ENCODE measurements around the gene CDH11. TPM values are rescaled to one million over a fixed set of nuclear protein-coding genes. Genes with fewer than 3 reads are reported as not detected.

Gene CDH11
- total RNA-seq, 4 donors from 2014 or later: 51.8 to 661 (median 96.5) TPM

DNA sequence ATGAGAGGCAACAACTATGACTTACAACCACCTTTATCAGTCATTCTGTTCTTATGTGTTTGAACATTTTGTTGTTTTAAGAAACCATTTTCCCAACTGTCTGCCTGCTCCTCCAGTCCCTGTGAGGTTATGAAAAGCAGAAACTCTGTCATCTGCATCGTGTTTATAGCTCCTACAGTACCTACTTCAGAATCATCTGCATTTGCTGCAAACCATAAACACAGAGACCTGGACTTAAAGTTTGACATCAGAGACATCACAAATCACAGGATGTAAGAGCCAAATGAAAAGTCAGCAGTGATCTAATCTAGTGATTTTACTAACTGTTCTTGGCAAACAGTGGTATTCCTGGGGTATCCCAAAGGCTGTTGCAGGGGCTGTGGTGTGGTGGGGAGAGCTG, 55.2 kb downstream of the CDH11 start:
- H3K4me3 ChIP-seq: no peak overlapping the region
- H3K27me3 ChIP-seq: no peaks in the 10 kb centered on the region
- TF ChIP-seq, protein P1, sequence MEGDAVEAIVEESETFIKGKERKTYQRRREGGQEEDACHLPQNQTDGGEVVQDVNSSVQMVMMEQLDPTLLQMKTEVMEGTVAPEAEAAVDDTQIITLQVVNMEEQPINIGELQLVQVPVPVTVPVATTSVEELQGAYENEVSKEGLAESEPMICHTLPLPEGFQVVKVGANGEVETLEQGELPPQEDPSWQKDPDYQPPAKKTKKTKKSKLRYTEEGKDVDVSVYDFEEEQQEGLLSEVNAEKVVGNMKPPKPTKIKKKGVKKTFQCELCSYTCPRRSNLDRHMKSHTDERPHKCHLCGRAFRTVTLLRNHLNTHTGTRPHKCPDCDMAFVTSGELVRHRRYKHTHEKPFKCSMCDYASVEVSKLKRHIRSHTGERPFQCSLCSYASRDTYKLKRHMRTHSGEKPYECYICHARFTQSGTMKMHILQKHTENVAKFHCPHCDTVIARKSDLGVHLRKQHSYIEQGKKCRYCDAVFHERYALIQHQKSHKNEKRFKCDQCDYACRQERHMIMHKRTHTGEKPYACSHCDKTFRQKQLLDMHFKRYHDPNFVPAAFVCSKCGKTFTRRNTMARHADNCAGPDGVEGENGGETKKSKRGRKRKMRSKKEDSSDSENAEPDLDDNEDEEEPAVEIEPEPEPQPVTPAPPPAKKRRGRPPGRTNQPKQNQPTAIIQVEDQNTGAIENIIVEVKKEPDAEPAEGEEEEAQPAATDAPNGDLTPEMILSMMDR (IDR thresholded peaks at IDR 0.05): no peak
- TF ChIP-seq POLR2A (IDR thresholded peaks at IDR 0.05): no peak
- intact Hi-C loops (cut with DNase I; ENCODE audit: low total_unique reads): no loop called here
- H3K9me3 ChIP-seq: no peaks in the 10 kb centered on the region
- DNase-seq: no peak
- peaks cover 0 to 7% of the 10 kb centered on the region in 2 donors for H3K4me1 ChIP-seq
- H3K36me3 ChIP-seq: no peaks in the 10 kb centered on the region
- no peak overlapping the region for H3K27ac ChIP-seq

DNA sequence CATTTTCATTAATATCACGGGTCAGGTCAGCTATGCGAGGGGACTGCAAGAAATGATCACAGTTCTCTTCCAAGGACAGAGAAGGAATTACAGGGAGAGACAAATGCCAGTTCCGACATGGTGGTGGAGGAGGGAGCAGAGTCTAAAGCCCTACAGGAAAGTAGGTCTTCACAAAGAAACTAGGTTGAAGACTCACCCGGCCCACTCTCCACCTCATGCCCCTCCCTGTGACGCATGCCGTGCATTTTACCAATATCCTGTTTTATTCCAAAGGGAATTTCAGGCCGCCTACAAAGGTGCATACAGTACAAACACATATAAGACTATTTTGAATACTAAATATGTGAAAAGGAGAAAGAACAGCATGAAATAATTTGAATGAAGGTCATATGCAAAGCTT, 56.8 kb downstream of the CDH11 start:
- no peak for DNase-seq
- Histone ChIP-seq H3K4me3 (no peak overlapping the region), H3K9me3 (no peaks in the 10 kb centered on the region), H3K4me1 (no peaks in the 10 kb centered on the region), H3K27ac (no peak overlapping the region), H3K27me3 (no peaks in the 10 kb centered on the region), H3K36me3 (no peaks in the 10 kb centered on the region)
- intact Hi-C loops (cut with DNase I; ENCODE audit: low total_unique reads): no loop called here
- TF ChIP-seq POLR2A (IDR thresholded peaks at IDR 0.05): no peak

DNA sequence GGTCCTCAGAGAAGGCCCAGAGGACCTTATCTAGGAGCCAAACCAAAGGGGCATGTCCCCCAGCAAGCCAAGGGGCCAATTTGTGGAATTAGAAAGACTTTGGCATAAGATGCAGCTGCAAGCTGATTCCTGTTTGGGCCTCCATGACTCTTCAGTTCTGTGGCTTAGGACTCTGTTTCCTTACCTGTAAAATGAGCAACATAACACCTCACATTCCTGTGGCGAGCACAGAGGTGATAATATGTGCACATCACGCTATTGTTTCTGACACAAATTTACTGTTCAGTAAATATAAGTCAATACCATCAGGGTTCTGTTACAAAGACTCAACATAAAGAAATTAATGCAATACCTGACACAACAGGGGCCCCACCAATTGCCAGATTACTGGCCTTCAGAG, 57.7 kb downstream of the CDH11 start:
- no peak for DNase-seq

DNA sequence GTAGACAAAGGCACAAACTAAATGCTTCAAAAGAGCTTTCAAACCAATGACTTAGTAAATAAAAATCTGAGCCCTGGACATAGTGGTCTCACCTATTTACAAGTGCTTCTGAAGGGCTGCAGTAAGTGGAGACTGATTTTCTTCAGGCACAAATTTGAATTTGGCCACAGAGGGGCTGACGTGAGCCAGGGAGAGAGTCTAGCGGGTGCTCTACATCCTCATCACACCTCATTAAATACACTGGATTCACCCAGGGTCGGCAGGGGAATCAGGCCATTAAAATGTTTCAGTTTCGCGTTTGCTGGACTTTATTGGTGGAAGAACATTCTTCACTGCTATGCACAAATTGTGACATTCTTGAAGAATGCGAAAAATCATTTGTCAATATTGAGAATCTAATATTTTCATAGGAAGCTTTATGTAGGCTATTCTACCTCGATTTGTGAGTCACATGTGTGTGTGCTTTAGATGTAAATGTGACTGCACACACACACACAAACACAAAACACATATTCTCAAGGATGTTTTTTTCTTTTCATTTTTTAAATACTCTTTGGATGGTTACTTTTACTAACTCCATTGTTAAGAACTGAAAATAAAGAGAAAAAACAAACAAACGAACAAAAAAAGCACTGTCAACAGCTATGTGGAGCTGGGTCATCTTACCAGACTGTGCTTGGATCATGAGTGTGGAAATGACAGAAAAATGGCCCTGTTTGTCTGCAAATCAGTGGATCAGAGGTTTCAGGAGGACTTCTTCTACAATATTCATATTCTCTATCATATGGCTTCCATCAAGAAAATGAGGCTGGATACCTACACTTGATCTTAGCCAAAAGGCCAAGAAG, 58.9 kb downstream of the CDH11 start:
- Histone ChIP-seq H3K9me3 (no peaks in the 10 kb centered on the region), H3K27ac (no peak overlapping the region), H3K27me3 (no peaks in the 10 kb centered on the region), H3K4me3 (no peak overlapping the region), H3K4me1 (no peaks in the 10 kb centered on the region), H3K36me3 (no peaks in the 10 kb centered on the region)
- DNase-seq: no peak
- no peak for TF ChIP-seq POLR2A (IDR thresholded peaks at IDR 0.05)
- TF ChIP-seq, protein P1 (IDR thresholded peaks at IDR 0.05): no peak
- intact Hi-C loops (cut with DNase I; ENCODE audit: low total_unique reads): no loop called here

More for the DNA sequence above, 57.7 kb downstream of the CDH11 start:
- no peaks in the 10 kb centered on the region for H3K4me1 ChIP-seq
- intact Hi-C loops (cut with DNase I; ENCODE audit: low total_unique reads): no loop called here
- no peaks in the 10 kb centered on the region for H3K9me3 ChIP-seq
- no peak overlapping the region for H3K4me3 ChIP-seq
- H3K27ac ChIP-seq: no peak overlapping the region
- no peaks in the 10 kb centered on the region for H3K36me3 ChIP-seq
- TF ChIP-seq POLR2A (IDR thresholded peaks at IDR 0.05): no peak
- TF ChIP-seq, protein P1 (IDR thresholded peaks at IDR 0.05): no peak
- H3K27me3 ChIP-seq: no peaks in the 10 kb centered on the region

DNA sequence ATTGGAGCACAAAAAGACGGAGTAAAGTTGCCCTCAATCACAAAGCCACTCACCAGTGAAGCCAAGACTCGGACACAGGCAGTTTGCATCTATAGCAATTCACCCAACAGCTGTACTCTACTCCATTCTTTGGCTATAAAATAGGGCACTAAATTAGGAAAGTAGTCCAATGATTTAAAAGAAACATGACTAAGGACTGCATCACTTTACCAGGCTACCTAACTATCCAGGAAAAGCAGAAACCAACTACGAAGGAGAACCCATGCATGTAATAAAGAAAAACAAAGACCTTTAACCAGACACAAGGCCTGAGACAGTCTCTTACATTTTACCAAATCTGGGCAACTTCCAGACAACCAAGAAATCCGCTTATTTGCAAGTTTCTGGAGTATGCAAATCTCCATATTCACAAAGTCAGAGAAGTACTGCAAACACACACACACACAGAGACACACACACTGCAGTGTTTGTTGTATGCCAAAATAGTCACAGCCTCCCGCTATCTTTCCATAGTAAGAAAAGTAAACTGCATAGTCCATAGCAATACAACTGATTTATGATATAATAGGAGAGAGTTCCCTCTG, 59.8 kb downstream of the CDH11 start:
- H3K4me3 ChIP-seq: no peak overlapping the region
- H3K36me3 ChIP-seq: no peaks in the 10 kb centered on the region
- no peak for TF ChIP-seq POLR2A (IDR thresholded peaks at IDR 0.05)
- TF ChIP-seq, protein P1 (IDR thresholded peaks at IDR 0.05): no peak
- no peaks in the 10 kb centered on the region for H3K9me3 ChIP-seq
- no peaks in the 10 kb centered on the region for H3K4me1 ChIP-seq
- intact Hi-C loops (cut with DNase I; ENCODE audit: low total_unique reads): no loop called here
- no peak overlapping the region for H3K27ac ChIP-seq
- no peak for DNase-seq
- no peaks in the 10 kb centered on the region for H3K27me3 ChIP-seq
